Lung microvascular endothelial cell (primary cell): Measurements from ENCODE around the gene PSD2. TPM values are rescaled to one million over a fixed set of nuclear protein-coding genes. Genes with fewer than 3 reads are reported as not detected.
A peak's percentile ranks its signal among the peaks of the same experiment; 100 is the strongest.

Experiments
- DNase-seq, 2 donors: peaks; one replicate each; pipeline versions ENCODE4 v3.0.0 to v3.0.0-alpha.2; 2010; ENCODE audit warnings: low read depth in 2 of 2
- total RNA-seq: library from RNA; depleted of rRNA; stranded (reverse); fragments of >200 nt; gene quantifications from 2 replicates; pipeline ENCODE4 v1.2.1, GENCODE V29; 2014

PSD2 gene
- total RNA-seq, 1 donor from 2014 or later: under 0.01 TPM

DNA sequence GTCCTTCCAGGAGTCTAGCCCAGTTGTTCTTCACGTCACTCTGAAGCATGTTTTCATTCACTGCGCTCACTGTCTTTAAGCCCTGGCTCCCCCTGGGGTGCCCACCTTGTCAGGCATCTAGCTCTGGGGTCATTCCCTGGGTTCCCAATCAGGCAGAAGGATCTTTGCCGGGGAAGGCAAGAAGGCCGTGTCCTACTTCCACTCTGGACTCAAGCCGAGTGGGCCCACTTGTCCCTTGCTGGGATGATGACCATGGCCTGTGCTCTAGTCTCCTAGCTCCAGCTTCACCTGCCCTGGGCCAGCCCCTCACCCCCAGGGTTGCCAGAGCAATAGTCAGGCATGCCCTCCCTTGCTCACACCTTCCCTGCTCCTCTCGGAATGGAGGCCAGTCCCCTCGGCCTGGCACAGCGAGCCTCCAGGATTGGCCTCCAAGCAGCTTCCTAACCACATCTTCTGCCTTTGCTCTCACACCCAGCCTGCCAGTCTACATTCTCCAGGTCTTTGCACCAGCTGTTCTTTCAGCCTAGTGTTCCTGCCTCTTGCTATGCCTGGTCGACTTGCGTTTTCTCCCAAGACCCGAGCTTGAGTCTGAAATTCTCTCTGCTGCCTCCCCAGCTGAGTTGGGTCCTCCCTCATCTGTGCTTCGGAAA lies 32.2 kb upstream of the PSD2 start:
- DNase-seq: no peak

DNA sequence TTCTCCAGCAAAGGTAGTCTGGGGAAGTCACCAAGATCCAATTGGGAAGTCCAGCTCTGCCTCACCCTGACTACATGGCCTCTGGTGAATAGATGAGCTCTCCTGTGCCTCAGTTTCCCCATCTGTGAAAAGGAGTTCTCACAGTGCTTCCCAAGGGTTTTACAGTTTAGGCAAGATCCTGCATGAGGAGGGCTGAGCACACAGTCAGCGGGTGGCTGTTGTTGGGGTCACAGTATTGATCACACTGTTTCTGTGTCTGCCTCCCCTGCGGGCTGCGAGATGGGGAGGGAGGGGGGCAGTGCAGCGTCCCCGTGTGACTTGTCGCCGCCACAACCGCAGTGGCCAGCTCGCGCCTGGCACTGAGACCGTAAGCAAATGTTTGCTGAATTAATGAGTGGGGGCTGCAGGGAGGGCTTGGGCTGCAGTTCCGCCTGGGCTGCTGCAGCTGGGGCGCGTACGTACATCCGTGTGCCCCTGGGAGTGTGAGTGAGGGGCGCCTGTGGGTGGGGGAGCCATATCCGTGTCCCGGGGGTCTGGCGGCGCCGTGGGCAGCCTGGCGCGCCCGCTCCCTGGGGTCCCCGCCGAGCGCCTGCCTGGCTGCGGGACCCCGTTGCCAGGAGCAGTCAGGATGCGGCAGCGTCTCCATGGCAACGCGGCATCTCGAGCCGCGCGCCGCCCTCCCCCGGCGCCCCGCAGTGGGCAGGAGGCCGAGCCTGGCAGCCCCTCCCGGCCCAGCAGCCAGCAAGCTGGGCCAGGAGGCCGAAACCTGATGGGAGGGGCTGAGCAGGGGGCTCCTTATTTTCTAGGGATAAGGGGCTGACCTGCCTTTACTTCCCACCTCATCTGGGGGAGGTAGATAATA lies 31.4 kb upstream of the PSD2 start:
- peak in 1 of 2 donors; percentile 27 for DNase-seq

DNA sequence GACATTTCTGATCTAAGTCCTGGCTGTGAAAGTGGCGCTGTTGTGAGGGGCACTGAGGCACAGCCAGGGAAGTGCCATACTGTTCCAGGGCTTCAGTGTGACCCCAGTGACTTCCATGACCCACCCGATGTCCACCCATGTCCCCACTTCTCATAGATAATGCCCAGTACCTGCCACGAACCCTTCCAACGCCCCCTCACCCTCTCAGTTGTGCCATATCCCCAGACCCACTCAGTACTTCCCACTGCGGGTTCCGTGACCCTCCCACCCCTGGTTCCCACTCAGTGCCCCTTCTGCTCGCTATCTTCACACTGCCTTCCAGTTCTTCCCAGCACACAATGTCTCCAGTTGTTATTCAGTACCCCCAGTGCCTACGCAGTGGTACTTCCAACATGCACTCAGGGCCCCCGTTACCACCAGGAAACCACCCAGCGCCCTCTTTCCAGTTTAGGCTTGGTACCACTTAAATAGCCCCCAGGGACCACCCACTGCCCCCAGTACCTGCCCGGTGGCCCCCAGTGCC lies 30.7 kb upstream of the PSD2 start:
- no peak for DNase-seq

DNA sequence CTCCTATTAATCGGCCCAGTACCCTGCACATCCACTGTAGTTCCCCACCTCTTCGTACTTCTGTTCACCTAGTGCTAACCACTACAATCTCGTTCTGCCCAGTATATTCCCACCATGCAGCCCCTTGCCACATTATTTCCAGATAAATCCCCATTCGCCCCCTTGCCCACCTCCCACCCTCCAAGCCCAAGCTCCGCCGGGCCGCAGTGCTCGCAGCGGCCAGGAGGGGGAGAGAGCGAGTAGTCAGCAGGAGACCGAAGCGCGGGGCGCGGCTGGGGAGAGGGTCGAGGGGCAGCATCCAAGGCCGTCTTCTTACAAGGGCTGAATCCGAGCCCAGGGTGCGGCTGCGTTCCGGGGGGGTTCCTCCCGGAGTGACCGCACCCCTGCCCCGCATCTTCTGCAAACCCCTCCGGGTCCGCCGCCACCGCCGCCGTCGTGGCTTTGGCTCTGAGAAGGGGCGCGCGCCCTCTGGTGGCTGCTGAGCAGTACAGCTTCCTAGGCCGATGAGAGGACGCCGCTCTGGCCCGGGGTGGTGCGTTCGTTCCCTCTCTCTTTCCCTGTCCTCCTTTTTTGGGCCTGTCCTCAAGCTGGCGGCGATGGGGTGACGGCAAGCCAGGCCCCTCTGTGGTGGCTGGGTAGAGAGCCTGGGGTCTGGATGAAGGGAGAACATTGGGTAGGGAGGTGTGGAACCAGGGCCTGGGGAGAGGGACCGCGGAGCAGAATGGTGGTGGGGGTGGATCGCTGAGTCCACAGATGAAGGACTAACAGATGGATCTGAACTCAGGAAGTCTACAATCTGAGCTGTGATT lies 30.0 kb upstream of the PSD2 start:
- DNase-seq: peak; percentile 74 to 84

DNA sequence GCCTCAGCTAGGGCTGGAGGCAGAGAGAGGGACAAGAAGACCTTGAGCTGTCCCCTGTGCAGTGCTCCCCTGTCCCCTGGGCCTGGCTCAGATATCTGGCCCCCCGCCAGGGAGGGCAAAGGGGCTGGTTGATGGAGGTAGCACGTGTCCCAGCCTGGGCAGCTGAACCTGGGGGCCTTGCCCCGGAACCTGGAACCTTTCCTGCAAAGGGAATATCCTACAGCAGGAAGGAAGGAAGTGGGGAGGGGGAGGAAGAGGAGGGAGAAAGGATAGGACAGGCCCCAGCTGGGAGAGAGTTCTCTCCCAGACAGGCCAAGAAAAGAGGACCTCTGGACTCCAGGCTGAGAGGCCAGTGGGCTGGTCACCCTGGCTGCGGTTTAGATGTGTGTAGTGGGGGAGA lies 27.6 kb upstream of the PSD2 start:
- peak; percentile 20 to 74 for DNase-seq

DNA sequence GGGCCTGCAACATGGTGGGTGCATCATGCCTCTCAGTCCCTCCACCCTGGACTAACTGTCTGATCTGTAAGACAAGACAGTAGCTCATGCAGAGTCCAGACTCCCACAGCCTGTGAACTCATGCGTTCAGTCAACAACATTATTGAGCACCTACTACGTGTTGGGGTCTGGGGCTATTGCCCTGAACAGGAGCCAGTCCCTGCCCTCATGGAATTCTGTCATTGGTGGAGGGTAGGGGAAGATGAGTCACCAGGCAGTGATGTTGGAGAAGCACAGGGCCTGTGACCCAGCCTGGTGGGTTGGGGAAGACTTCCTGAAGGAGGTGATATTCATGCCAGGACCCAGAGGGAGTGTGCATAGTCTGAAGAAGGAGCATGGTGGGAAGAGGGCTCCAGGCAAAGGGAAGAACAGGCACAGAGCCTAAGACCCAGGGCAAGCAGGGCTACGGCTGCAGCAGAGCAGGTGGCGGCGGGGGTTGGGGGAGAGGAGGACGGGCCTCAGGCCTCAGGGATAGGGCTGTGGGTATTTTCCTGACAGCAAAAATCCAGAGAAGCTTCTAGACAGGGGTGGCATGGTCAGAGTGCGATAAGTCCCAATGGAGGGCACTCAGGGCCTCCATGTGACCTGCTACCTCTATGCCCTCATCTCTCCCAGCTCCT lies 26.7 kb upstream of the PSD2 start:
- peak in 1 of 2 donors; percentile 49 for DNase-seq

DNA sequence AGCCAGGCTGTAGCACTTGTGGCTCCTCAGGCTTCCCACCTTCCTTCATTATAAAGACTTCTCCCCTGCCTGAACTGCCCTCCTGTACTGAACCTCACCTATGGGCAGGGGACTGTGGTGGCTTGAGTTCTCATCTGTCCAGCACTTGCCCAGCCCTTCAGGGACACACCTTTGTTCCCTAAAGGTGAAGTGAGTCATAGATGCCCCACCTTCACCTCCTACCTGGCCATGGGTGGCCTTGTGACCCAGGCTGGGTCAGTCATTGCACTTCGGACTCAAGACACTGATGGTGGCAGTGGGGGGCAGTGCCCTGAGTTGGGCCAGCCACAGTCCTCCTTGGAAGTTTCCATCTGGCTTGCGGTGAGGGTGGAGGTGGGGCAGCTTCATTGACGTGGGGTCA lies 26.1 kb upstream of the PSD2 start:
- no peak for DNase-seq

DNA sequence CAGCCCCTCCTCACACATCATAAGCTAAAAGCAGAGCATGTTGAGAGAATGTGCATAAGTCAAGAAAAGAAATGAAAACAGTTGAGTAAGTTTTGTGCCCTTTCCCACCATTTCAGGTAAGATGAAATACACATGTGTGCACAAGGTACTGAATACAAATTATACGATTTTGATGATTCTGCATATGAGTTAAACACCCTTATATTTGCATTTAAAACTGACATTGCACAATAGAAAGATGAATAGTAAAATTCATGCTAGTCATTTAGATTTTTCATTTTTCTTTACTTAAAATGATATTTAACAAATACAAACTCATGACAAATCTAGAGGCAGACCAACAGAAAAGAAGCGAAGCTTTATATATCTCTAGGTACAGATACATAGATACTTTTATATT lies 24.9 kb upstream of the PSD2 start:
- no peak for DNase-seq

DNA sequence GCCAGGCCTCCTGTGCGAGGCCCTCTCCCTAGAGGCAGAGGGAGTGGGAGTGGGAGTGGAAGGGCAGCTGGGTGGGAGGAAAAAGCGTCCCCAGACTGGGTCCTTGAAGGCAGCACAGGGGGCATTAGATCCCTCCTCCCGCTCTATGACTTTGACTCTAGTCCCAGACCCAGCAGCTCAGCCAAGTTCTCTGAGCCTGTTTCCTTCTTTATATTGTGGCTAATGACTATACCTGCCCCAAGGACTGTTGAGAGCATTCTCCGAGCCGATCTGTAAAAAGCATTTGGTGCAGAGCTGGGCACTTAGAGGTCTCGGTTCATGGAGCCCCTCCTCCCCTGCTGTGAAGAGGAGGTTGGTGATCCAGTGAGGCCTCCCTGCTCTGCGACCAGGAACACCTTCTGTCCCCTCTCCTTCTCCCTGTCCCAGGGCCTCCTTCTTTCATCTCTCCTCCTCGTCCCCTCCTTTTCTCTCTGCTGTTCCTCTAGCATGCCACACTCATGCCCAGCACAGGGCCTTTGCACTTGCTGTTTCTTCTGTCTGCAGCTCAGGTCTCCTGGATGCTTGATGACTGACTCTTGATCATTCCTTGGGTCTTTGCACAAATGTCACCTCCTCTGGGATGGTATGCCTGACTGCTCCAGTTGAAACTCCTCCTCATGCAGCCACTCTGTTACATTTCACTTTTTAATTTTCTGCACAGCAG lies 23.4 kb upstream of the PSD2 start:
- no peak for DNase-seq

DNA sequence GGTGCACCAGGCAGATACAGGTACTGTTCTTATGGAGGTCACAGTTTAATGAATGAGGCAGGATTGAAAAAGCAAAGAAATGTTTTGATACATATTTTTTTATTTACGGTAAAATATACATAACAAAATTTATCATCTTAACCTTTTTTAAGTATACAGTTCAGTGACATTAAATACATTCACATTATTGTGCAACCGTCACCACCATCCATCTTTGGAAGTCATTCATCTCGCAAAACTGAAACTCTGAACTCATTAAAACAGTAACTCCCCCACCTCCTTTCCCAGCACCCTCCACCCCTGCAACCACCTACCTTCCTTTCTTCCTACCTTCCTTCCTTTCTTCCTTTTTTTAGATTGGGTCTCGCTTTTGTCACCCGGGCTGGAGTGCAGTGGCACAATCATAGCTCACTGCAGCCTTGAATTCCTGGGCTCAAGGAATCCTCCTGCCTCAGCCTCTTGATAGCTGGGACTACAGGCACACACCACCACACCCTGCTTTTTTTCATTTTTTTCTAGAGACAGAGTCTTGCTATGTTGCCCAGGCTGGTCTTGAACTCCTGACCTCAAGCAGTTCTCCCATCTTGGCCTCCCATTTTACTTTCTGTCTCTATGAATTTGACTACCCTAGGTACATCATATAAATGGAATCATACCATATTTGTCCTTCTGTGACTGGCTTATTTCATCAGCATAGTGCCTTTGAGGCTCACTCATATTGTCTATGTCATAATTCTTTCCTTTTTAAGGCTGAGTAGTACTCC lies 22.5 kb upstream of the PSD2 start:
- DNase-seq: no peak

DNA sequence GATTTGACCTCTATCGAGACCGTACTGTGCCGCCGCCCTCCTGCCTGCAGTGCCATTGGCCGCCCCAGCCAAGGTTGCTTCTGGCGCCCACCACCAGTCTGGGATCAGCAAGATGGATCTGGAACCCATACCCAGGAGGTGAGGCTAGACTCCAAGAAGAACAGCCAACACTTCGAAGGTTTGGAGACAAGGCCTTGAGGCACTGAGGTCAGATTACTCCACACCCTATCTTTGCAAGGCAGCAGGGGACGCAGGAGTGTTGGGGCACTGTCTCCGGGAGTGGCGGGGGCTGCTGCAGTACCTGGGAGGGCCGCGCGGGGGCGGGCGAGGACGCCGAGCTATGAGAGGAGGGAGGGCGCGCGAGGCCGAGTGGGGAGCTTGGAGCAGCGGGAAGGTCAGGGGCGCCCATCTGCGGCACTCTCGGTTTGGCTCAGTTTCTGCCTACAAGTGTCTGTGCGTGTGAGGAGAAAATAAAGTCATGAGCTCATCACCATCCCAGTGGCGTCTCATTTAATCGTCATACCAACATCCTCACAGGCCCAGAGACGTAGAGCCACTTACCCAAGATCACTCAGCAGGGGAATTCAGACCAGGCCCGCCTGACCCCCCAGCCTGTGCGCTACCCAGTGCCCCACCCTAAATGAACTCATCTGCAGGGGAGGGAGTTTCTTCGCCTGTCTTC lies 20.5 kb upstream of the PSD2 start:
- peak; percentile 39 to 58 for DNase-seq

DNA sequence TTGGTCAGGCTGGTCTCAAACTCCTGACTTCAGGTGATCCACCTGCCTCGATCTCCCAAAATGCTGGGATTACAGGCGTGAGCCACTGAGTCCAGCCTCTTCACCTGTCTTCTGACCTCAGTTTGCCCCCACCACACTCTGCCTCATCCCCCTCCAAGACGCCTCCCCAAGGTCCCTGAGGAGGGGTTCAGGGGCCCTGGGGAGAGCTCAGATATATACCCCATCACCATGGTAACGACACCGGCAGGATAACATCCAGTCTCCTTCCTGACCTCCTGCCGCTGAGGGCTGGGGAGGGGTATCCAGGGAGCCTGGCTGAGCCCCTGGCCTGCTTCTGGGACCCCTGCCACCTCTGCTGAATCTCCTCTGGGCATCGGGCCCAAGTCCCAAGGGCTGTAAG lies 19.7 kb upstream of the PSD2 start:
- DNase-seq: no peak

DNA sequence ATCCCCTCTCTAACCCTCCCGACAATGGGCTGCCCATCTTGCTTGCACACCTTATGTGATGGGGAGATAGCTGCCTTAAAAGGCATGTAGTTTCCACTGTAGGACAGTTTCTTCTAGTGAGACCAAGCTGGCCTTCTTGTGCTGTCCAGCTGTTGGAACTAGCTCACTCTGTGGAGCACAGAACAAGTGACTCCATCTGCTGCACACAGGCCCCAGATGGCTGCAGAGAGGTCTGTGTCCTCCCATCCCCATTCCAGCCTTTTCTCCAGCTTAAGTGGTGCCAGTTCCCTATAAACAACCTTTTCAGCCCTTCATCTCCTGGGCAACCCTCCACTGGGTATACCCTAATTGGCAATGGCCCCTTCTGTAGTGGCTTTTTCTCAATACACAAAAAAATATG lies 18.7 kb upstream of the PSD2 start:
- DNase-seq: no peak

DNA sequence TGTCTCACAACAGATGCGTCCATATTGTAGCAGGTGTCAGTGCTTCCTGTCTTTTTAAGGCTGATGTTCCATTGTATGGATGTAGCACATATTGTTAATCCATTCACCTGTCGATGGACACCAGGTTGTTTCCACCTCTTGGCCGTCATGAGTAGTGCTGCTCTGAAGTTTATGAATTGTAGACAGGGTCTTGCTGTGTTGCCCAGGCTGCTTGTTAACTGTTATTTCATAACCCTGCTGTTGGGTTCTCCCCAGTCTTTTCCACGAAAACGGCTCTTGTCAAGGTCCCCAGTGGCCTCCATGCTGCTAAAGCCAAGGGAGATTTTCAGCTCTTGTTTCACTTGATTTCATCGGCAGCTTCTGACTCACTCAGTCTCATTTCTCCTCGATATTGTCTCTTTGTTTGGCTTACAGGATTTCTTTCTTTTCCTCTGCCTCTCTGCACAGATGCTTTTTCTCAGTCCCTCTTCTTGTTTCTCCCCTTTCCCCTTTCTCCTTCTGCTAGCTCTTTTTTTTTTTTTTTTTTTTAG lies 12.1 kb upstream of the PSD2 start:
- no peak for DNase-seq

DNA sequence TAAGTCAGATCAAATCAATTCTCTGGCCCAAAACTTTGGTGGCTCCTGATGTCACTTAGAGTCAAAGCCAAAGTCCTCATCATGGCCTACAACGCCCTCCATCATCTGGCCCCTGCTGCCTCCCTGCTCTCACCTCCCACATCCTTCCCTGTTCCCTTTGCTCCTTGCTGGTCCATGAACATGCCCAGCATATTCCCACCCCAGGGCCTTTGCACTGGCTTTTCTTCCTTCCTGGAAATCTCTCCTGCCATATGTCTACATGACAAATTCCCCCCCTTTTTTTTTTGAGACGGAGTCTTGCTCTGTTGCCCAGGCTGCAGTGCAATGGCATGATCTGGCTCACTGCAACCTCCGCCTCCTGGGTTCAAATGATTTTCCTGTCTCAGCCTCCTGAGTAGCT lies 11.1 kb upstream of the PSD2 start:
- DNase-seq: no peak

DNA sequence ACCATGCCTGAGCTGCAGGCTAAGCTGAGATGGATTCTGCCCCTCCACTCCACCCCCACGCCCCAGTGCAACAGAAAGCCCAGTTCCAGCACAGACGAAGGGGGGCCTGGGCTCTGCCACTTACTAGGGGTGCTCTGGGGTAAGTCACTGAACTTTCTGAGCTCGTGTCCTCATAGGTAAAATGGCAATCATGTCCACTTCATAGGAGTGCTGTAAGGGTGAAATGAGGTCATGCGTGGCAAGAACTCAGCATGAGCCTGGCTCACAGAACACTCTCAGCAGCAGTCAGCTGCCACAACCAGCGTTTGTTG lies 8.4 kb upstream of the PSD2 start:
- no peak for DNase-seq

DNA sequence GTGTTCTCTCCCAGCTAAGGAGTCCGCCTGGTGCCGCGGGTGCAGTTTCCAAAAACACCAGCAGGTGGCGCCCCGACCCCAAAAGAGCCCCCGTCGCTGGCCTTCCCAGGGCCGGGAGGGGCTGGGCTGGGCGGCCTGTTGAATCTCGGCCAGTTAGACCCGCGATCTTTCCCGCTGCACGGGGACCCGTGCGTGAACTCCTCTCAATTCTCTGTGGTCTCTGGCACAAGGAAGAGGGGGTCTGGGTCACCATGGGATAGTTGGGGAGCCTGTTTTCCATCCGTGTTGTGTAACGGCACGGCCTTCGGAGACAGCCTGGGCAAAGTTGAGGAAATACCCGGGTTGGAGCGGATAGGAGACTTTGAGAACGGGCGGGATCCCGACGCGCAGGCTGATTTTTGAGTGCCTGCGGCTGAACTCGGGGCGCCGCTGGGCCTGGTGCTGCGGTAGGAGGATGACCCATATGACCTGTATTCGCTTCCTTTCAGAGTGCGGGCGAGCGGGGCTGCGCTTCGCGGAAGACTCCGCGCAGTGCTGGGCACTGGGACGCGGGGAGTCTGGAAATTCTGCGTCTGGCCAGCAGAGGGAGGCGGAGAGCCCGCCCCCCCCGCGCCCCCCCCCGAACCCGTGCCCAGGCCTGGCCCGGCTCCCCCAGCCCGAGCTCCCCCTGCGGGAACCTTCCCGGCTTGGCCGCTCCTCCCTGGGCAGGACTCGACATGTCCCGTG lies 7.9 kb upstream of the PSD2 start:
- peak; percentile 78 to 86 for DNase-seq

DNA sequence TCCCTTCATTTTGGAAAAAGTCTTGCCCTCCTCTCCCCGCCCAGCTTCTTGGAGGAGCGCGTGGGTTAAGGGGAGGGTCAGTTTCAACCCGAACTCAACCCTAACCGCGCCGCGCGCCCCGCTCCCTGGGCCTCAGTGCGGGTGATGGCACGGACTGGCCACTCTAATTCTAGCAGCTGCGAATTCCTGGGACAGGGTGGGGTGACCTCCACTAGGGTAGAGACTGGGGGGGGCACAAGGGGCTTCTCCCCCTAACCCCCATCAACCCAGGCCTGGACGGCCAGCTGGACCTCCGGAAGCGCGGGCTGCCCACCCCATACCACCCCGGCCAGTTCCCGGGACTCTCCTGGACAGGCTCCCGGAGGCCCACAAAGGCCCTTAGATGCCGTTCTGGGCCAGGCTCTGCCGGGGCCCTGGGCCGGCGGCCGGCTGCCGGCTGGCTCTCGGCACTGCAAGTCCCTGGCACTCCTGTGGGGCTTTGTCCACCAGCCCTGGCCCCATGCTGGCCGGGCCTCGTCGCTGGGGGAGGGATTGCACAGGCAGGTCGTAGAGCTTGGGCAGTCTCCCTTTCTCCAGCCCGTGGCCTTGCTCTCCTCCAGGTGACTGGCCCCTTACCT lies 7.2 kb upstream of the PSD2 start:
- no peak for DNase-seq
